OCI-LY3 (cell line): ENCODE data around the gene RNF13.
"Not testable (repeated sequence)": the region's sequence is repeated elsewhere in the genome, so short reads cannot be mapped to it uniquely, and the experiment has no call there.

Experiments
- H2AFZ ChIP-seq: fragments of 200-600, 300-600 bp; shearing (Covaris generic); 2 replicates; pipeline ENCODE4 v1.6.0; 2014; ENCODE audit warnings: antibody characterized with exemption, low read depth, low read length
- H3K27ac ChIP-seq: fragments of 200-600, 300-600 bp; sonication (generic); 2 replicates; pipeline ENCODE4 v1.5.1; 2014; ENCODE audit warnings: mild to moderate bottlenecking, low read length, moderate library complexity, mixed read lengths
- H3K27me3 ChIP-seq: fragments of 200-600, 300-600 bp; sonication (generic); 2 replicates; pipeline ENCODE4 v1.6.1; 2014; ENCODE audit warnings: low read depth, low read length, mixed read lengths
- H3K36me3 ChIP-seq: fragments of 200-600, 300-600 bp; sonication (generic); replicated peaks from 2 replicates; pipeline ENCODE3; 2014; ENCODE audit warnings: low read depth, low read length, mixed read lengths
- H3K4me1 ChIP-seq: fragments of 300-600, 200-600 bp; sonication (generic); 2 replicates; pipeline ENCODE4 v1.6.1; 2014; ENCODE audit warnings: low read length, mixed read lengths
- H3K4me2 ChIP-seq: fragments of 200-600, 300-600 bp; sonication (generic); 2 replicates; pipeline ENCODE4 v1.6.1; 2014; ENCODE audit warnings: low read length, mixed read lengths
- H3K4me3 ChIP-seq: fragments of 300-600, 200-600 bp; sonication (generic); 2 replicates; pipeline ENCODE4 v1.5.1; 2014; ENCODE audit warnings: antibody characterized with exemption, mild to moderate bottlenecking, low read length, moderate library complexity
- H3K79me2 ChIP-seq: fragments of 300-600, 200-600 bp; shearing (Covaris generic); 2 replicates; pipeline ENCODE4 v1.6.1; 2014; ENCODE audit warnings: mild to moderate bottlenecking, low read length, mixed read lengths
- H3K9ac ChIP-seq: fragments of 300-600, 200-600 bp; shearing (Covaris generic); 2 replicates; pipeline ENCODE4 v1.6.0; 2014; ENCODE audit warnings: mild to moderate bottlenecking, low read length, moderate library complexity
- H3K9me3 ChIP-seq: fragments of 200-600, 300-600 bp; shearing (Covaris generic); 2 replicates; pipeline ENCODE4 v1.6.1; 2014; ENCODE audit warnings: low read length, mixed read lengths; ENCODE audit not compliant: insufficient read depth
- H4K20me1 ChIP-seq: fragments of 200-600, 300-600 bp; sonication (generic); 2 replicates; pipeline ENCODE4 v1.6.1; 2016; ENCODE audit warnings: low read length, mixed read lengths; ENCODE audit not compliant: insufficient read depth
- CTCF ChIP-seq: fragments of 200-600, 300-600 bp; sonication (generic); IDR thresholded peaks from 2 replicates; pipeline ENCODE4 v1.5.1; 2014; ENCODE audit warnings: antibody characterized with exemption, low read length, low read depth
- EZH2phosphoT487 ChIP-seq: fragments of 200-600 bp; shearing (Covaris generic); IDR thresholded peaks from 2 replicates; pipeline ENCODE4 v1.6.1; 2018; ENCODE audit warnings: antibody characterized with exemption, mixed run types, low read depth

Gene RNF13

GRCh38 chr3:149879872-149880271, 66.9 kb downstream of the RNF13 start:
- Histone ChIP-seq H3K9me3 (no peaks in the 10 kb centered on the region), H3K4me2 (no peak overlapping the region), H3K79me2 (no peaks in the 10 kb centered on the region)

GRCh38 chr3:149881879-149882278, 68.9 kb downstream of the RNF13 start:
- peaks cover 7% of the 10 kb centered on the region for H3K36me3 ChIP-seq
- H3K4me2 ChIP-seq, result no peak overlapping the region
- no peaks in the 10 kb centered on the region for H3K79me2 ChIP-seq
- H2AFZ ChIP-seq, result no peak overlapping the region
- H3K27ac ChIP-seq, result no peak overlapping the region
- no peaks in the 10 kb centered on the region for H3K9me3 ChIP-seq
- no peak overlapping the region for H3K9ac ChIP-seq
- H4K20me1 ChIP-seq, result no peaks in the 10 kb centered on the region
- no peak for TF ChIP-seq EZH2phosphoT487
- no peak for TF ChIP-seq CTCF
- no peaks in the 10 kb centered on the region for H3K27me3 ChIP-seq
- H3K4me3 ChIP-seq, result no peak overlapping the region
- no peaks in the 10 kb centered on the region for H3K4me1 ChIP-seq

More at GRCh38 chr3:149879872-149880271, 66.9 kb downstream of the RNF13 start:
- TF ChIP-seq EZH2phosphoT487 (no peak), CTCF (peak; percentile 62)
- Histone ChIP-seq H4K20me1 (no peaks in the 10 kb centered on the region), H3K36me3 (peaks cover 7% of the 10 kb centered on the region), H3K4me3 (no peak overlapping the region), H2AFZ (no peak overlapping the region), H3K27ac (no peak overlapping the region), H3K9ac (no peak overlapping the region), H3K4me1 (no peaks in the 10 kb centered on the region), H3K27me3 (no peaks in the 10 kb centered on the region)

- Histone ChIP-seq H3K9me3 (no peaks in the 10 kb centered on the region), H3K9ac (no peak overlapping the region), H3K27ac (no peak overlapping the region), H3K4me2 (no peak overlapping the region), H3K79me2 (no peaks in the 10 kb centered on the region), H3K27me3 (no peaks in the 10 kb centered on the region), H4K20me1 (no peaks in the 10 kb centered on the region), H3K36me3 (peaks cover 7% of the 10 kb centered on the region), H2AFZ (no peak overlapping the region), H3K4me3 (no peak overlapping the region), H3K4me1 (no peaks in the 10 kb centered on the region)
- TF ChIP-seq CTCF, result no peak
- no peak for TF ChIP-seq EZH2phosphoT487
Measured at GRCh38 chr3:149883134-149883533, 70.1 kb downstream of the RNF13 start.

- not testable (repeated sequence) for H3K9me3 ChIP-seq, H3K79me2 ChIP-seq, H3K9ac ChIP-seq, H3K27ac ChIP-seq, H3K4me1 ChIP-seq, H4K20me1 ChIP-seq, H3K27me3 ChIP-seq, H2AFZ ChIP-seq, H3K4me2 ChIP-seq, H3K4me3 ChIP-seq
- peaks cover 11% of the 10 kb centered on the region for H3K36me3 ChIP-seq
Measured at GRCh38 chr3:149883860-149884259, 70.8 kb downstream of the RNF13 start.

GRCh38 chr3:149884848-149885247, 71.8 kb downstream of the RNF13 start:
- H3K4me1 ChIP-seq, H3K4me2 ChIP-seq, H3K79me2 ChIP-seq: not testable (repeated sequence)

More at GRCh38 chr3:149884848-149885247, 71.8 kb downstream of the RNF13 start:
- not testable (repeated sequence) for H3K27me3 ChIP-seq, H2AFZ ChIP-seq, H3K9ac ChIP-seq, H4K20me1 ChIP-seq, H3K4me3 ChIP-seq, H3K9me3 ChIP-seq, H3K27ac ChIP-seq
- H3K36me3 ChIP-seq, result peaks cover 11% of the 10 kb centered on the region
